ENCODE results near the gene IL6ST. TPM values are rescaled to one million over a fixed set of nuclear protein-coding genes. Genes with fewer than 3 reads are reported as not detected.

The IL6ST gene
- total RNA-seq, 1 donor from 2014 or later, result 76.2 TPM

GRCh38 chr5:55895346-55895745, 99.4 kb downstream of the IL6ST start:
- H3K4me1 ChIP-seq (ENCODE audit: control insufficient read depth in 3 of 3, insufficient read depth in 3 of 3, low read length in 3 of 3), result peaks cover 0 to 6% (median 6%) of the 10 kb centered on the region in 3 donors
- H3K4me3 ChIP-seq (ENCODE audit: low read length in 3 of 3), result no peak overlapping the region
- no peaks in the 10 kb centered on the region for H3K36me3 ChIP-seq (ENCODE audit: control insufficient read depth in 3 of 3, insufficient read depth in 3 of 3, low read length in 3 of 3)
- no peak overlapping the region for H3K9ac ChIP-seq (ENCODE audit: low read depth in 1 of 3, low read length in 3 of 3)
- H3K27me3 ChIP-seq (ENCODE audit: control insufficient read depth in 3 of 3, insufficient read depth in 3 of 3, low read length in 3 of 3), result no peaks in the 10 kb centered on the region
- no peak overlapping the region for H3K27ac ChIP-seq (ENCODE audit: low read depth, low read length)
- no peaks in the 10 kb centered on the region for H3K9me3 ChIP-seq (ENCODE audit: control insufficient read depth in 3 of 3, low read length in 3 of 3)

- Histone ChIP-seq H3K4me1 (ENCODE audit: control insufficient read depth in 3 of 3, insufficient read depth in 3 of 3, low read length in 3 of 3) (peaks cover 0 to 6% (median 6%) of the 10 kb centered on the region in 3 donors), H3K27ac (ENCODE audit: low read depth, low read length) (no peak overlapping the region), H3K36me3 (ENCODE audit: control insufficient read depth in 3 of 3, insufficient read depth in 3 of 3, low read length in 3 of 3) (no peaks in the 10 kb centered on the region), H3K9me3 (ENCODE audit: control insufficient read depth in 3 of 3, low read length in 3 of 3) (no peaks in the 10 kb centered on the region), H3K27me3 (ENCODE audit: control insufficient read depth in 3 of 3, insufficient read depth in 3 of 3, low read length in 3 of 3) (no peaks in the 10 kb centered on the region), H3K4me3 (ENCODE audit: low read length in 3 of 3) (no peak overlapping the region), H3K9ac (ENCODE audit: low read depth in 1 of 3, low read length in 3 of 3) (no peak overlapping the region)
These were observed 100.6 kb downstream of the IL6ST start for GRCh38 chr5:55894135-55894534.

- no peaks in the 10 kb centered on the region for H3K9me3 ChIP-seq (ENCODE audit: control insufficient read depth in 3 of 3, low read length in 3 of 3)
- H3K4me3 ChIP-seq (ENCODE audit: low read length in 3 of 3), result no peak overlapping the region
- peaks cover 0 to 4% (median under 1%) of the 10 kb centered on the region in 3 donors for H3K4me1 ChIP-seq (ENCODE audit: control insufficient read depth in 3 of 3, insufficient read depth in 3 of 3, low read length in 3 of 3)
- H3K9ac ChIP-seq (ENCODE audit: low read depth in 1 of 3, low read length in 3 of 3), result no peak overlapping the region
- H3K27me3 ChIP-seq (ENCODE audit: control insufficient read depth in 3 of 3, insufficient read depth in 3 of 3, low read length in 3 of 3), result no peaks in the 10 kb centered on the region
- H3K27ac ChIP-seq (ENCODE audit: low read depth, low read length), result no peak overlapping the region
- H3K36me3 ChIP-seq (ENCODE audit: control insufficient read depth in 3 of 3, insufficient read depth in 3 of 3, low read length in 3 of 3), result no peaks in the 10 kb centered on the region
These were observed 102.3 kb downstream of the IL6ST start for GRCh38 chr5:55892479-55892878.

- no peaks in the 10 kb centered on the region for H3K4me1 ChIP-seq (ENCODE audit: control insufficient read depth in 3 of 3, insufficient read depth in 3 of 3, low read length in 3 of 3)
- H3K9ac ChIP-seq (ENCODE audit: low read depth in 1 of 3, low read length in 3 of 3), result no peak overlapping the region
- H3K9me3 ChIP-seq (ENCODE audit: control insufficient read depth in 3 of 3, low read length in 3 of 3), result no peaks in the 10 kb centered on the region
- no peaks in the 10 kb centered on the region for H3K36me3 ChIP-seq (ENCODE audit: control insufficient read depth in 3 of 3, insufficient read depth in 3 of 3, low read length in 3 of 3)
- no peak overlapping the region for H3K27ac ChIP-seq (ENCODE audit: low read depth, low read length)
- H3K27me3 ChIP-seq (ENCODE audit: control insufficient read depth in 3 of 3, insufficient read depth in 3 of 3, low read length in 3 of 3), result no peaks in the 10 kb centered on the region
- no peak overlapping the region for H3K4me3 ChIP-seq (ENCODE audit: low read length in 3 of 3)
These were observed 106.6 kb downstream of the IL6ST start for GRCh38 chr5:55888205-55888604.

- no peaks in the 10 kb centered on the region for H3K9me3 ChIP-seq (ENCODE audit: control insufficient read depth in 3 of 3, low read length in 3 of 3)
- no peaks in the 10 kb centered on the region for H3K36me3 ChIP-seq (ENCODE audit: control insufficient read depth in 3 of 3, insufficient read depth in 3 of 3, low read length in 3 of 3)
- H3K27ac ChIP-seq (ENCODE audit: low read depth, low read length), result no peak overlapping the region
- H3K27me3 ChIP-seq (ENCODE audit: control insufficient read depth in 3 of 3, insufficient read depth in 3 of 3, low read length in 3 of 3), result no peaks in the 10 kb centered on the region
- H3K4me1 ChIP-seq (ENCODE audit: control insufficient read depth in 3 of 3, insufficient read depth in 3 of 3, low read length in 3 of 3), result no peaks in the 10 kb centered on the region
- no peak overlapping the region for H3K9ac ChIP-seq (ENCODE audit: low read depth in 1 of 3, low read length in 3 of 3)
- H3K4me3 ChIP-seq (ENCODE audit: low read length in 3 of 3), result no peak overlapping the region
These were observed 109.4 kb downstream of the IL6ST start for GRCh38 chr5:55885359-55885758.

Small RNAs within 50 kb of the gene (small RNA-seq; reads per million reads assigned to genes)
- not detected for gene AC016596.1
- not detected for gene RF01210

Other genes starting within 250 kb of the IL6ST start
- 1.0 TPM for gene IL31RA, start 143.6 kb downstream of the IL6ST start, total RNA-seq
- gene ANKRD55, start 238.4 kb upstream of the IL6ST start, total RNA-seq, result not detected

Data from skeletal muscle tissue (tissue), 5 donors.